Prostate gland (tissue), 2 donors: Measurements from ENCODE around the gene CEP41.

Experiments
- CTCF ChIP-seq, 4 experiments: fragments of 200-600 bp in 2 of 4; fragments of 450-650 bp in 2 of 4; sonication (generic) in 2 of 4; IDR thresholded peaks; 1 replicate in 3 of 4; 2 replicates in 1 of 4; pipeline ENCODE4 v1.5.1; 2016 to 2019; ENCODE audit warnings: antibody characterized with exemption in 4 of 4, mild to moderate bottlenecking in 2 of 4, moderate library complexity in 2 of 4
- POLR2A ChIP-seq: fragments of 450-650 bp; IDR thresholded peaks from one replicate; pipeline ENCODE4 v1.6.1; 2016; ENCODE audit warnings: antibody characterized with exemption, mild to moderate bottlenecking

- no peak for TF ChIP-seq CTCF (IDR thresholded peaks at IDR 0.05)
- TF ChIP-seq POLR2A = no peak
Measured at GRCh38 chr7:130367088-130367755, 73.6 kb downstream of the CEP41 start.
